Heart left ventricle (tissue), 13 donors: ENCODE measurements around the gene JOSD1.

Source experiments
- CTCF ChIP-seq, 12 donors: fragments of 200-600 bp; sonication (generic) in 4 of 12; IDR thresholded peaks; one replicate each; pipeline versions ENCODE4 v1.5.0 to v1.8.0; 2018 to 2022; ENCODE audit warnings: antibody characterized with exemption in 12 of 12, mild to moderate bottlenecking in 5 of 12
- POLR2A ChIP-seq, 2 donors: fragments of 450-650 bp; IDR thresholded peaks; one replicate each; pipeline ENCODE4 v1.6.1; 2017; ENCODE audit warnings: antibody characterized with exemption in 2 of 2, mild to moderate bottlenecking in 2 of 2, moderate library complexity in 2 of 2
- donor health status: ischemic (EF 13 %, LVEDD 7.1; RV severe dilation, severe dysfunction).
- donor health status: DM: no; HTN: yes; CAD: no.
- donor health status: DM: no; HTN: no; CAD: no.
- donor health status: ischemic (EF 25% LVEDD 6.9; RV normal size, moderate dysfunction).
- donor health status: ischemic (EF 25% LVEDD 5.7; RV mildly dilated, moderate dysfunction).
- donor health status: ischemic (EF 35%, LVEDD 5.7; RV mildly dilated, moderate dysfunction).
- donor health status: nonischemic (EF 11% LVEDD 7.7; RV severe dilation, severe dysfunction).
- donor health status: DM: yes; HTN: yes; CAD: no.
- donor health status: PGD.
- donor health status: ischemic (EF 29% LVEDD 5.4; RV normal size, mild dysfunction).
- donor health status: nonischemic (EF 23%, LVEDD 6.1; RV moderate dilation, normal function).

GRCh38 chr22:38724926-38725571 is 24.3 kb upstream of the JOSD1 start:
- TF ChIP-seq CTCF (IDR thresholded peaks at IDR 0.05), result peak in 10 of 12 donors; percentile 12 to 45 (median 31)
- TF ChIP-seq POLR2A (IDR thresholded peaks at IDR 0.05), result no peak
